ENCODE results near the gene JAM3. TPM values are rescaled to one million over a fixed set of nuclear protein-coding genes. Genes with fewer than 3 reads are reported as not detected.

The JAM3 gene
- total RNA-seq, 1 experiment from 2014 or later, result 9.0 TPM

- TF ChIP-seq CTCF (conservative IDR thresholded peaks at IDR 0.05; ENCODE audit: low read depth, low read length) (no peak), EZH2 (IDR thresholded peaks at IDR 0.05; ENCODE audit: borderline replicate concordance, low read depth, low read length, poor library complexity, severe bottlenecking) (no peak)
- H3K27ac ChIP-seq (ENCODE audit: low read depth, low read length, poor library complexity, severe bottlenecking), result no peak overlapping the region
- intact Hi-C loops (cut with micrococcal nuclease; ENCODE audit: unreplicated experiment), result no loop called here
- no peak overlapping the region for H3K4me3 ChIP-seq (ENCODE audit: low read depth, low read length, poor library complexity, severe bottlenecking)
- H3K4me1 ChIP-seq (ENCODE audit: insufficient read depth, low read length, poor library complexity, severe bottlenecking), result no peaks in the 10 kb centered on the region
- H3K9me3 ChIP-seq (ENCODE audit: low read depth, low read length, poor library complexity, severe bottlenecking), result no peaks in the 10 kb centered on the region
- no peaks in the 10 kb centered on the region for H3K27me3 ChIP-seq (replicated peaks; ENCODE audit: insufficient read depth, low read depth, low read length, poor library complexity)
- ChIA-PET POLR2A (ENCODE audit: low non-redundant PET) (no interaction called here), CTCF (no interaction called here)
- DNase-seq (ENCODE audit: low spot score), result no peak
- BruUV-seq (replicated peaks), result no TSS peak
- peaks cover 23% of the 10 kb centered on the region for H3K36me3 ChIP-seq (ENCODE audit: insufficient read depth, low read length, poor library complexity, severe bottlenecking)
Measured at GRCh38 chr11:134149371-134149770, 80.5 kb downstream of the JAM3 start.

- H3K27ac ChIP-seq (ENCODE audit: low read depth, low read length, poor library complexity, severe bottlenecking), result no peak overlapping the region
- no peaks in the 10 kb centered on the region for H3K27me3 ChIP-seq (replicated peaks; ENCODE audit: insufficient read depth, low read depth, low read length, poor library complexity)
- TF ChIP-seq CTCF (conservative IDR thresholded peaks at IDR 0.05; ENCODE audit: low read depth, low read length), result no peak
- TF ChIP-seq EZH2 (IDR thresholded peaks at IDR 0.05; ENCODE audit: borderline replicate concordance, low read depth, low read length, poor library complexity, severe bottlenecking), result no peak
- H3K4me3 ChIP-seq (ENCODE audit: low read depth, low read length, poor library complexity, severe bottlenecking), result no peak overlapping the region
- no peak for DNase-seq (ENCODE audit: low spot score)
- no peaks in the 10 kb centered on the region for H3K9me3 ChIP-seq (ENCODE audit: low read depth, low read length, poor library complexity, severe bottlenecking)
- no peaks in the 10 kb centered on the region for H3K4me1 ChIP-seq (ENCODE audit: insufficient read depth, low read length, poor library complexity, severe bottlenecking)
- intact Hi-C loops (cut with micrococcal nuclease; ENCODE audit: unreplicated experiment), result no loop called here
- BruUV-seq (replicated peaks), result no TSS peak
- CTCF ChIA-PET, result no interaction called here
- H3K36me3 ChIP-seq (ENCODE audit: insufficient read depth, low read length, poor library complexity, severe bottlenecking), result peaks cover 23% of the 10 kb centered on the region
- POLR2A ChIA-PET (ENCODE audit: low non-redundant PET), result no interaction called here
Measured at GRCh38 chr11:134150195-134150903, 81.5 kb downstream of the JAM3 start.

GRCh38 chr11:134151083-134151747 is 82.3 kb downstream of the JAM3 start:
- no peak for TF ChIP-seq CTCF (conservative IDR thresholded peaks at IDR 0.05; ENCODE audit: low read depth, low read length)
- no peak for TF ChIP-seq EZH2 (IDR thresholded peaks at IDR 0.05; ENCODE audit: borderline replicate concordance, low read depth, low read length, poor library complexity, severe bottlenecking)
- Histone ChIP-seq H3K27me3 (replicated peaks; ENCODE audit: insufficient read depth, low read depth, low read length, poor library complexity) (no peaks in the 10 kb centered on the region), H3K4me1 (ENCODE audit: insufficient read depth, low read length, poor library complexity, severe bottlenecking) (no peaks in the 10 kb centered on the region), H3K36me3 (ENCODE audit: insufficient read depth, low read length, poor library complexity, severe bottlenecking) (peaks cover 31% of the 10 kb centered on the region), H3K27ac (ENCODE audit: low read depth, low read length, poor library complexity, severe bottlenecking) (no peak overlapping the region), H3K9me3 (ENCODE audit: low read depth, low read length, poor library complexity, severe bottlenecking) (no peaks in the 10 kb centered on the region), H3K4me3 (ENCODE audit: low read depth, low read length, poor library complexity, severe bottlenecking) (no peak overlapping the region)
- no TSS peak for BruUV-seq (replicated peaks)
- POLR2A ChIA-PET (ENCODE audit: low non-redundant PET), result no interaction called here
- no peak for DNase-seq (ENCODE audit: low spot score)
- intact Hi-C loops (cut with micrococcal nuclease; ENCODE audit: unreplicated experiment), result no loop called here
- CTCF ChIA-PET, result no interaction called here

Data from A673 (cell line).